Activated naive CD4-positive, alpha-beta T cell treated with anti-CD3 and anti-CD28 coated beads, Interleukin-2, amount 50 U/mL, for 72 hours (primary cell): ENCODE results near the gene PC. TPM values are rescaled to one million over a fixed set of nuclear protein-coding genes. Genes with fewer than 3 reads are reported as not detected.
"Not testable (repeated sequence)": the region's sequence is repeated elsewhere in the genome, so short reads cannot be mapped to it uniquely, and the experiment has no call there.

Experiments
- ATAC-seq, 2 donors: fragments of 150-1000 bp; cut with Tn5 transposase; 2 replicates each; pipeline ENCODE4 v1.10.0; 2021; ENCODE audit warnings: mild to moderate bottlenecking in 2 of 2, moderate library complexity in 2 of 2
- DNase-seq, 2 donors: peaks; one replicate each; pipeline ENCODE4 v3.0.0; 2021 to 2022; ENCODE audit warnings: low spot score in 2 of 2
- H3K27ac Mint-ChIP-seq, 2 donors: one replicate each; pipeline ENCODE4 v1.8.0; 2022; ENCODE audit warnings: mild to moderate bottlenecking in 2 of 2, mixed read lengths in 2 of 2
- H3K36me3 Mint-ChIP-seq, 2 donors: one replicate each; pipeline ENCODE4 v1.8.0; 2022; ENCODE audit warnings: mixed read lengths in 2 of 2
- H3K9me3 Mint-ChIP-seq, 2 donors: one replicate each; pipeline ENCODE4 v1.8.0; 2022; ENCODE audit warnings: mixed read lengths in 2 of 2
- total RNA-seq, 2 donors: library from RNA; stranded (reverse); gene quantifications; one replicate each; pipeline ENCODE4 v1.2.3, GENCODE V29; 2022

Gene PC
- total RNA-seq, 2 donors from 2014 or later, result 4.6 to 11.5 TPM

GRCh38 chr11:66840317-66841091, 117.7 kb downstream of the PC start:
- ATAC-seq (no peak), DNase-seq (no peak)
- H3K36me3 Mint-ChIP-seq, result peaks cover 15% of the 10 kb centered on the region in 2 donors
- no peaks in the 10 kb centered on the region for H3K9me3 Mint-ChIP-seq
- H3K27ac Mint-ChIP-seq, result peak overlapping the region; percentile 90 to 99

- H3K27ac Mint-ChIP-seq, result no peak overlapping the region
- DNase-seq (no peak), ATAC-seq (no peak)
- no peaks in the 10 kb centered on the region for H3K36me3 Mint-ChIP-seq
- no peaks in the 10 kb centered on the region for H3K9me3 Mint-ChIP-seq
These were observed 122.3 kb downstream of the PC start for GRCh38 chr11:66835768-66836405.

GRCh38 chr11:66834943-66835342, 123.2 kb downstream of the PC start:
- ATAC-seq (no peak), DNase-seq (no peak)
- Mint-ChIP-seq H3K36me3 (no peaks in the 10 kb centered on the region), H3K9me3 (no peaks in the 10 kb centered on the region), H3K27ac (no peak overlapping the region)

- Mint-ChIP-seq H3K27ac (no peak overlapping the region), H3K36me3 (no peaks in the 10 kb centered on the region), H3K9me3 (no peaks in the 10 kb centered on the region)
- no peak for ATAC-seq
- no peak for DNase-seq
These were observed 123.7 kb downstream of the PC start for GRCh38 chr11:66834539-66834845.

- H3K9me3 Mint-ChIP-seq, H3K36me3 Mint-ChIP-seq, ATAC-seq, DNase-seq, H3K27ac Mint-ChIP-seq: not testable (repeated sequence)
These were observed 133.6 kb downstream of the PC start for GRCh38 chr11:66824573-66824972.

- no peak overlapping the region for H3K27ac Mint-ChIP-seq
- no peaks in the 10 kb centered on the region for H3K9me3 Mint-ChIP-seq
- ATAC-seq (no peak), DNase-seq (no peak)
- no peaks in the 10 kb centered on the region for H3K36me3 Mint-ChIP-seq
These were observed 134.5 kb downstream of the PC start for GRCh38 chr11:66823700-66824099.

- DNase-seq, result no peak
- no peak overlapping the region for H3K27ac Mint-ChIP-seq
- no peaks in the 10 kb centered on the region for H3K36me3 Mint-ChIP-seq
- H3K9me3 Mint-ChIP-seq, result no peaks in the 10 kb centered on the region
- no peak for ATAC-seq
These were observed 137.3 kb downstream of the PC start for GRCh38 chr11:66820901-66821300.

- Mint-ChIP-seq H3K36me3 (no peaks in the 10 kb centered on the region), H3K9me3 (no peaks in the 10 kb centered on the region), H3K27ac (no peak overlapping the region)
- ATAC-seq (no peak), DNase-seq (no peak)
These were observed 137.8 kb downstream of the PC start for GRCh38 chr11:66820381-66820780.

GRCh38 chr11:66818231-66818955, 139.8 kb downstream of the PC start:
- Mint-ChIP-seq H3K27ac (no peak overlapping the region), H3K9me3 (no peaks in the 10 kb centered on the region), H3K36me3 (no peaks in the 10 kb centered on the region)
- no peak for DNase-seq
- ATAC-seq, result no peak

GRCh38 chr11:66815646-66816045, 142.5 kb downstream of the PC start:
- no peak overlapping the region for H3K27ac Mint-ChIP-seq
- H3K36me3 Mint-ChIP-seq, result no peaks in the 10 kb centered on the region
- no peaks in the 10 kb centered on the region for H3K9me3 Mint-ChIP-seq
- DNase-seq (no peak), ATAC-seq (no peak)

- Mint-ChIP-seq H3K27ac (no peak overlapping the region), H3K9me3 (no peaks in the 10 kb centered on the region), H3K36me3 (no peaks in the 10 kb centered on the region)
- ATAC-seq, result no peak
- DNase-seq, result no peak
These were observed 143.5 kb downstream of the PC start for GRCh38 chr11:66814678-66815077.

GRCh38 chr11:66810576-66811185, 147.5 kb downstream of the PC start:
- Mint-ChIP-seq H3K36me3 (no peaks in the 10 kb centered on the region), H3K27ac (no peak overlapping the region), H3K9me3 (no peaks in the 10 kb centered on the region)
- no peak for ATAC-seq
- DNase-seq, result no peak

- Mint-ChIP-seq H3K36me3 (no peaks in the 10 kb centered on the region), H3K27ac (no peak overlapping the region), H3K9me3 (no peaks in the 10 kb centered on the region)
- no peak for ATAC-seq
- no peak for DNase-seq
These were observed 148.6 kb downstream of the PC start for GRCh38 chr11:66809592-66809991.

- no peak for ATAC-seq
These were observed 157.3 kb downstream of the PC start for GRCh38 chr11:66800720-66801428.

GRCh38 chr11:66799815-66800214, 158.4 kb downstream of the PC start:
- H3K9me3 Mint-ChIP-seq, H3K27ac Mint-ChIP-seq, H3K36me3 Mint-ChIP-seq, ATAC-seq, DNase-seq: not testable (repeated sequence)

More at GRCh38 chr11:66800720-66801428, 157.3 kb downstream of the PC start:
- DNase-seq, result no peak
- no peaks in the 10 kb centered on the region for H3K9me3 Mint-ChIP-seq
- H3K27ac Mint-ChIP-seq, result no peak overlapping the region
- no peaks in the 10 kb centered on the region for H3K36me3 Mint-ChIP-seq
